GM10266 (cell line): Measurements from ENCODE around the gene TTC28.

Experiments used
- DNase-seq: peaks from one replicate; pipeline ENCODE4 v3.0.0; 2012; ENCODE audit errors: extremely low spot score
- CTCF ChIP-seq: IDR thresholded peaks from 2 replicates; pipeline ENCODE4 v1.5.1; 2012; ENCODE audit warnings: mild to moderate bottlenecking, low read depth; ENCODE audit not compliant: control insufficient read depth, insufficient read depth; ENCODE audit errors: missing control alignments

The TTC28 gene

DNA sequence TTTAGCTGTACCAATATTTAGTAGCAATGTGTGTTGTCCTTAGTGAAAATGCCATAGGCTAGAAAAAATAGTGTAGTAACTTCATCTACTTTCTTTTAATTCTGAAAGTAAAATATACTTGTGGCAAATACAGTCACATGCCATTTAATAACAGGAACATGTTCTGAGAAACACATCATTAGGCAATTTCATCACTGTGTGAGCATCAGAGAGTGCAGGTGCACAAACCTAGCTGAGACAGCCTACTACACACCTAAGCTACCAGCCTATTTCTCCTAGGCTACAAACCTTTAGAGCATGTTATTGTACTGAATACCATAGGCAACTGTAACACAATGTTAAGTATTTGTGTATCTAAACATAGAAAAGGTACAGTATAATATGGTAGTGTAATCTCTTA lies 633.5 kb downstream of the TTC28 start:
- no peak for TF ChIP-seq CTCF
- DNase-seq = no peak

DNA sequence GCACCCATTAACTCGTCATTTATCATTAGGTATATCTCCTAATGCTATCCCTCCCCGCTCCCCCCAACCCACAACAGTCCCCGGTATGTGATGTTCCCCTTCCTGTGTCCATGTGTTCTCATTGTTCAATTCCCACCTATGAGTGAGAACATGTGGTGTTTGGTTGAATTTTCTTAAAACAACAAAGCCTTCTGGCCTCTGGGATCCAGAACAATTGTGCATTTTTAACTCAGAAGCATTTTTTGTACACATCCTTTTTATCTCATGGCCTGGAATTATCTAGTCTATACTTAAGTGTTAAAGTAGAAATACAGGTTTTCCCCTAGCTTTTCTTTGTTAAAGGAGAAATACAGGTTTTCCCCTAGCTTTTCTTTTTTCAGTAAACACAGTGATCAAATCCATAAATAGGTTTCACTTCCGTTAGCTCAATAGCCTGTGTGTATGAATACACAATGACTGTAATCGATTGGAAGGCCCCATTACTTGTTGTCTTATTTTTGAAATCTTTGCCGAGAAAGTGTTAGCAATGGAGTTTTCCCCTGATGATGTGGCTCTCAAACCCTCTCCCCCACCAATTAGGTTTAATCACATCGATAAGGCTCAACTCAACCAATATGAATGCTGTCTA lies 635.0 kb downstream of the TTC28 start:
- no peak for TF ChIP-seq CTCF

GRCh38 chr22:28043266-28043665 lies 636.4 kb downstream of the TTC28 start:
- no peak for DNase-seq
- TF ChIP-seq CTCF = no peak

More for the DNA sequence above, 635.0 kb downstream of the TTC28 start:
- no peak for DNase-seq

DNA sequence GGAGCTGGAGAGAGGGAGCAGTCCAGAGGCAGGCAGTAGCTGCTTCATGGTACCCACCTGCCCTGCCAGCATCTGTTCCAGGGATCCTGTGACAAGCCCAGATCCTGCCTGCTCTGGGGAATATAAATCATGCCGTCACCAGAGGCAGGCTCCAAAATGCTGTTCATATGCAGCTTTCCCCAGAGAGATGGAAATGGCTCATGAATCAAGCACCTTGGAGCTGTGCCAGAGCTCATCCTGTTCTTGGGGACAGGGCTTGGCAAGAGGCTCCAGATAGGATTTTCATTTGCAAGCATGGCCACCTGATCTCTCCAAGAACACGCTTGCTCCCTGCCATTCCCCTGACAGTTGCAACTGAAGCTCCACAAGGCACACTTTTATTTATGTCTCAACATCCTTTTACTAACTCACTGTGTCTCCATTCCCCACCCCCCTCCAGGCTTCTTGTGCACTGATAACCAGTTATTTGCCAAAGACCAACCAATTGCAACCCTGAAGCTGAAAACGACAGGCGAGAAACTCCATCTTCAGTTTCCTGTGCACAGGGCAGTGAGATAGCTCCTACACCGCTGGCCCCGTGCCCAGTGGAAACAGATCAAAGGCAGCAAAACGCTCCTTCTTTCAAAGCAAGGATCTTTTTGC lies 644.8 kb downstream of the TTC28 start:
- TF ChIP-seq CTCF = no peak
- DNase-seq = no peak

GRCh38 chr22:28034145-28034759 lies 645.4 kb downstream of the TTC28 start:
- TF ChIP-seq CTCF = no peak

DNA sequence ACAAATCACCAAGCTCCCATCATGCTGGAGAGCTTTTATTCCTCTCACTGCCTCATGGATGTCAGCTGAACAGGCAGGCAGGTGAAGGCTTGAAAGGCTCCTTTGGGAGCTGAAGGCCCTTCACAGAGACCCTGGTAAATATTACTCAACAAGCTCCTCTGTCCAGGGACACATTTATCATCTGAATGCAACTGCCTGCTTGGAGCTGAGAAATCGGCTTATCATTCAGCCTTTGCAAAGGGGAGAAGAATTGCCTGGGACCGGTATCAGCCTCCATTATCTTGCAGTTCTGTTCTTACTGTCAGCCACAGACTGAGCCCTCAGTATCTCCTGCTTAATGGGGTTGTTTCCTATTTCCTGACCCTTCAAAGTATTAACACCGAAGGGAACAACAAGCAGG lies 646.8 kb downstream of the TTC28 start:
- no peak for DNase-seq
- no peak for TF ChIP-seq CTCF

More at GRCh38 chr22:28034145-28034759, 645.4 kb downstream of the TTC28 start:
- no peak for DNase-seq

- no peak for TF ChIP-seq CTCF
- no peak for DNase-seq
Observed at GRCh38 chr22:28031383-28031922, 648.2 kb downstream of the TTC28 start.
